Ishikawa (cell line): ENCODE data around the gene GTF2A1.

Experiments
- CEBPB ChIP-seq: IDR thresholded peaks from 2 replicates; pipeline ENCODE4 v1.6.1; 2012
- CREB1 ChIP-seq: IDR thresholded peaks from 2 replicates; pipeline ENCODE4 v1.6.1; 2012; ENCODE audit warnings: low read depth
- EGR1 ChIP-seq: IDR thresholded peaks from 2 replicates; pipeline ENCODE4 v1.6.1; 2012
- EP300 ChIP-seq: IDR thresholded peaks from 2 replicates; pipeline ENCODE4 v1.6.1; 2012; ENCODE audit warnings: borderline replicate concordance
- FOXM1 ChIP-seq: IDR thresholded peaks from 2 replicates; pipeline ENCODE4 v1.6.1; 2012; ENCODE audit warnings: low read depth, borderline replicate concordance
- MAX ChIP-seq: IDR thresholded peaks from 2 replicates; pipeline ENCODE4 v1.6.1; 2012
- NFIC ChIP-seq: IDR thresholded peaks from 2 replicates; pipeline ENCODE4 v1.6.1; 2012
- RAD21 ChIP-seq: IDR thresholded peaks from 2 replicates; pipeline ENCODE4 v1.6.1; 2012; ENCODE audit warnings: low read depth
- REST ChIP-seq: IDR thresholded peaks from 2 replicates; pipeline ENCODE4 v1.6.1; 2012; ENCODE audit warnings: low read depth, mild to moderate bottlenecking
- TAF1 ChIP-seq: IDR thresholded peaks from 2 replicates; pipeline ENCODE4 v1.6.1; 2012; ENCODE audit warnings: low read depth, mild to moderate bottlenecking
- TCF12 ChIP-seq: IDR thresholded peaks from 2 replicates; pipeline ENCODE4 v1.6.1; 2012; ENCODE audit warnings: low read depth
- TEAD4 ChIP-seq: IDR thresholded peaks from 2 replicates; pipeline ENCODE4 v1.6.1; 2012
- USF1 ChIP-seq: IDR thresholded peaks from 2 replicates; pipeline ENCODE4 v1.6.1; 2012
- YY1 ChIP-seq: IDR thresholded peaks from 2 replicates; pipeline ENCODE4 v1.6.1; 2012; ENCODE audit warnings: low read depth
- ZBTB7A ChIP-seq: IDR thresholded peaks from 2 replicates; pipeline ENCODE4 v1.6.1; 2012; ENCODE audit warnings: low read depth

GTF2A1 gene

GRCh38 chr14:81252278-81252677, 31.5 kb upstream of the GTF2A1 start:
- TF ChIP-seq TEAD4: no peak
- no peak for TF ChIP-seq TAF1
- no peak for TF ChIP-seq TCF12
- TF ChIP-seq EGR1: no peak

- no peak for TF ChIP-seq TEAD4
- no peak for TF ChIP-seq TCF12
- no peak for TF ChIP-seq CREB1
- TF ChIP-seq REST: no peak
- TF ChIP-seq ZBTB7A: no peak
- no peak for TF ChIP-seq CEBPB
- no peak for TF ChIP-seq FOXM1
- TF ChIP-seq EP300: no peak
- TF ChIP-seq EGR1: no peak
- TF ChIP-seq NFIC: no peak
- TF ChIP-seq MAX: no peak
- TF ChIP-seq USF1: no peak
- TF ChIP-seq RAD21: no peak
- no peak for TF ChIP-seq TAF1
- no peak for TF ChIP-seq YY1
Measured at GRCh38 chr14:81247271-81247766, 26.6 kb upstream of the GTF2A1 start.

- TF ChIP-seq NFIC: no peak
- TF ChIP-seq EP300: no peak
- TF ChIP-seq YY1: no peak
- TF ChIP-seq CEBPB: no peak
- TF ChIP-seq CREB1: no peak
- no peak for TF ChIP-seq ZBTB7A
- no peak for TF ChIP-seq TEAD4
- TF ChIP-seq USF1: no peak
Measured at GRCh38 chr14:81246461-81247270, 25.9 kb upstream of the GTF2A1 start.

- TF ChIP-seq EP300: no peak
- TF ChIP-seq TEAD4: no peak
- no peak for TF ChIP-seq RAD21
- no peak for TF ChIP-seq TCF12
- TF ChIP-seq NFIC: no peak
Measured at GRCh38 chr14:81245771-81246170, 25.0 kb upstream of the GTF2A1 start.

- TF ChIP-seq EGR1 (no peak), NFIC (no peak), TEAD4 (no peak), USF1 (no peak), FOXM1 (no peak), TAF1 (no peak), ZBTB7A (no peak), EP300 (no peak), REST (no peak), CREB1 (no peak), RAD21 (no peak), MAX (no peak), TCF12 (no peak), CEBPB (no peak), YY1 (no peak)
Measured at GRCh38 chr14:81243499-81243898, 22.7 kb upstream of the GTF2A1 start.
